Neural progenitor cell (in vitro differentiated cells): ENCODE data around the gene TEDC1. TPM values are rescaled to one million over a fixed set of nuclear protein-coding genes. Genes with fewer than 3 reads are reported as not detected.

Experiments
- DNase-seq: peaks from one replicate; pipeline ENCODE4 v3.0.0-alpha.2; 2016; ENCODE audit warnings: low spot score
- H2AFZ ChIP-seq: fragments of 200-600 bp; sonication (generic); replicated peaks from 2 replicates; pipeline ENCODE4 v1.6.1; 2016; ENCODE audit warnings: antibody characterized with exemption
- H3F3A ChIP-seq: fragments of 200-600 bp; sonication (generic); 2 replicates; pipeline ENCODE4 v1.6.1; 2016; ENCODE audit warnings: antibody characterized with exemption, low read depth
- H3K27ac ChIP-seq: fragments of 200-600 bp; sonication (generic); 2 replicates; pipeline ENCODE4 v1.5.1; 2016; ENCODE audit warnings: mild to moderate bottlenecking
- H3K27me3 ChIP-seq: fragments of 200-600 bp; sonication (generic); 2 replicates; pipeline ENCODE4 v1.6.1; 2016; ENCODE audit warnings: mild to moderate bottlenecking, moderate library complexity
- H3K36me3 ChIP-seq: fragments of 200-600 bp; sonication (generic); 2 replicates; pipeline ENCODE4 v1.5.1; 2016
- H3K4me1 ChIP-seq: fragments of 200-600 bp; sonication (generic); 2 replicates; pipeline ENCODE4 v1.6.1; 2016; ENCODE audit warnings: mixed run types
- H3K4me2 ChIP-seq: fragments of 200-600 bp; sonication (generic); 2 replicates; pipeline ENCODE4 v1.6.1; 2016
- H3K4me3 ChIP-seq: fragments of 200-600 bp; sonication (generic); 2 replicates; pipeline ENCODE4 v1.5.1; 2016
- H3K79me2 ChIP-seq: fragments of 200-600 bp; sonication (generic); 2 replicates; pipeline ENCODE4 v1.6.1; 2016; ENCODE audit warnings: low read depth
- H3K9ac ChIP-seq: fragments of 200-600 bp; sonication (generic); 2 replicates; pipeline ENCODE4 v1.6.1; 2016
- H3K9me3 ChIP-seq: fragments of 200-600 bp; sonication (generic); 2 replicates; pipeline ENCODE4 v1.5.1; 2016; ENCODE audit warnings: low read depth
- H4K20me1 ChIP-seq: fragments of 200-600 bp; sonication (generic); 2 replicates; pipeline ENCODE4 v1.6.1; 2016; ENCODE audit warnings: low read depth
- H3K27ac Mint-ChIP-seq: 3 replicates; pipeline ENCODE4 v1.8.0; 2021; ENCODE audit warnings: mixed read lengths
- H3K27me3 Mint-ChIP-seq: 2 replicates; pipeline ENCODE4 v1.8.0; 2022; ENCODE audit warnings: low read depth, mild to moderate bottlenecking, inconsistent platforms, moderate library complexity, mixed read lengths; ENCODE audit not compliant: insufficient read depth
- H3K36me3 Mint-ChIP-seq: 3 replicates; pipeline ENCODE4 v1.8.0; 2021; ENCODE audit warnings: mixed read lengths
- H3K4me1 Mint-ChIP-seq: 3 replicates; pipeline ENCODE4 v1.8.0; 2021; ENCODE audit warnings: mixed read lengths
- H3K4me3 Mint-ChIP-seq: 3 replicates; pipeline ENCODE4 v1.8.0; 2021; ENCODE audit warnings: mild to moderate bottlenecking, moderate library complexity, mixed read lengths
- H3K9me3 Mint-ChIP-seq: 3 replicates; pipeline ENCODE4 v1.8.0; 2020; ENCODE audit warnings: mixed read lengths
- EZH2 ChIP-seq: fragments of 200-600 bp; sonication (generic); IDR thresholded peaks from 2 replicates; pipeline ENCODE4 v1.6.1; 2017; ENCODE audit warnings: antibody characterized with exemption, mild to moderate bottlenecking, moderate library complexity
- EZH2phosphoT487 ChIP-seq: fragments of 200-600 bp; sonication (generic); IDR thresholded peaks from 2 replicates; pipeline ENCODE4 v1.6.1; 2017; ENCODE audit warnings: antibody characterized with exemption
- total RNA-seq: library from RNA; depleted of rRNA; stranded (reverse); fragments of >200 nt; gene quantifications from 2 replicates; pipeline ENCODE4 v1.2.3, GENCODE V29; 2015; ENCODE audit warnings: low replicate concordance
- TF ChIP-seq, protein P1 (sequence below): fragments of 200-600 bp; sonication (generic); IDR thresholded peaks from 2 replicates; pipeline ENCODE4 v1.5.1; 2017; ENCODE audit warnings: antibody characterized with exemption, mild to moderate bottlenecking

TEDC1 gene
- total RNA-seq, 1 donor from 2014 or later, result 3.6 TPM

- peaks cover 4% of the 10 kb centered on the region for H4K20me1 ChIP-seq
- H3K4me2 ChIP-seq, result no peak overlapping the region
- Mint-ChIP-seq H3K27me3 (peaks cover 4% of the 10 kb centered on the region), H3K27ac (no peak overlapping the region), H3K9me3 (no peaks in the 10 kb centered on the region), H3K4me1 (peaks cover 11% of the 10 kb centered on the region), H3K4me3 (no peak overlapping the region), H3K36me3 (no peaks in the 10 kb centered on the region)
- TF ChIP-seq EZH2 (no peak), EZH2phosphoT487 (no peak)
- TF ChIP-seq, protein P1, sequence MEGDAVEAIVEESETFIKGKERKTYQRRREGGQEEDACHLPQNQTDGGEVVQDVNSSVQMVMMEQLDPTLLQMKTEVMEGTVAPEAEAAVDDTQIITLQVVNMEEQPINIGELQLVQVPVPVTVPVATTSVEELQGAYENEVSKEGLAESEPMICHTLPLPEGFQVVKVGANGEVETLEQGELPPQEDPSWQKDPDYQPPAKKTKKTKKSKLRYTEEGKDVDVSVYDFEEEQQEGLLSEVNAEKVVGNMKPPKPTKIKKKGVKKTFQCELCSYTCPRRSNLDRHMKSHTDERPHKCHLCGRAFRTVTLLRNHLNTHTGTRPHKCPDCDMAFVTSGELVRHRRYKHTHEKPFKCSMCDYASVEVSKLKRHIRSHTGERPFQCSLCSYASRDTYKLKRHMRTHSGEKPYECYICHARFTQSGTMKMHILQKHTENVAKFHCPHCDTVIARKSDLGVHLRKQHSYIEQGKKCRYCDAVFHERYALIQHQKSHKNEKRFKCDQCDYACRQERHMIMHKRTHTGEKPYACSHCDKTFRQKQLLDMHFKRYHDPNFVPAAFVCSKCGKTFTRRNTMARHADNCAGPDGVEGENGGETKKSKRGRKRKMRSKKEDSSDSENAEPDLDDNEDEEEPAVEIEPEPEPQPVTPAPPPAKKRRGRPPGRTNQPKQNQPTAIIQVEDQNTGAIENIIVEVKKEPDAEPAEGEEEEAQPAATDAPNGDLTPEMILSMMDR, result no peak
- DNase-seq, result no peak
- no peaks in the 10 kb centered on the region for H3K79me2 ChIP-seq
- H3F3A ChIP-seq, result peaks cover 30% of the 10 kb centered on the region
- H3K27ac ChIP-seq, result no peak overlapping the region
- H3K9me3 ChIP-seq, result no peaks in the 10 kb centered on the region
- no peak overlapping the region for H3K4me3 ChIP-seq
- H3K4me1 ChIP-seq, result peaks cover 5% of the 10 kb centered on the region
- H3K9ac ChIP-seq, result no peak overlapping the region
- H3K27me3 ChIP-seq, result no peaks in the 10 kb centered on the region
- H3K36me3 ChIP-seq, result no peaks in the 10 kb centered on the region
- H2AFZ ChIP-seq, result no peak overlapping the region
These were observed 3.0 kb downstream of the TEDC1 start for GRCh38 chr14:105493921-105494605.

GRCh38 chr14:105494606-105494929 lies 3.5 kb downstream of the TEDC1 start:
- Mint-ChIP-seq H3K36me3 (no peaks in the 10 kb centered on the region), H3K4me1 (peaks cover 6% of the 10 kb centered on the region), H3K9me3 (no peaks in the 10 kb centered on the region), H3K27ac (no peak overlapping the region), H3K4me3 (no peak overlapping the region), H3K27me3 (peaks cover 4% of the 10 kb centered on the region)
- Histone ChIP-seq H3K36me3 (no peaks in the 10 kb centered on the region), H3K4me3 (no peak overlapping the region), H3F3A (peaks cover 27% of the 10 kb centered on the region), H4K20me1 (no peaks in the 10 kb centered on the region), H3K4me1 (no peaks in the 10 kb centered on the region), H3K27ac (no peak overlapping the region), H2AFZ (no peak overlapping the region), H3K9me3 (no peaks in the 10 kb centered on the region), H3K4me2 (no peak overlapping the region), H3K9ac (no peak overlapping the region), H3K79me2 (no peaks in the 10 kb centered on the region), H3K27me3 (no peaks in the 10 kb centered on the region)
- DNase-seq, result no peak
- TF ChIP-seq, protein P1, result no peak
- no peak for TF ChIP-seq EZH2
- TF ChIP-seq EZH2phosphoT487, result no peak

DNA sequence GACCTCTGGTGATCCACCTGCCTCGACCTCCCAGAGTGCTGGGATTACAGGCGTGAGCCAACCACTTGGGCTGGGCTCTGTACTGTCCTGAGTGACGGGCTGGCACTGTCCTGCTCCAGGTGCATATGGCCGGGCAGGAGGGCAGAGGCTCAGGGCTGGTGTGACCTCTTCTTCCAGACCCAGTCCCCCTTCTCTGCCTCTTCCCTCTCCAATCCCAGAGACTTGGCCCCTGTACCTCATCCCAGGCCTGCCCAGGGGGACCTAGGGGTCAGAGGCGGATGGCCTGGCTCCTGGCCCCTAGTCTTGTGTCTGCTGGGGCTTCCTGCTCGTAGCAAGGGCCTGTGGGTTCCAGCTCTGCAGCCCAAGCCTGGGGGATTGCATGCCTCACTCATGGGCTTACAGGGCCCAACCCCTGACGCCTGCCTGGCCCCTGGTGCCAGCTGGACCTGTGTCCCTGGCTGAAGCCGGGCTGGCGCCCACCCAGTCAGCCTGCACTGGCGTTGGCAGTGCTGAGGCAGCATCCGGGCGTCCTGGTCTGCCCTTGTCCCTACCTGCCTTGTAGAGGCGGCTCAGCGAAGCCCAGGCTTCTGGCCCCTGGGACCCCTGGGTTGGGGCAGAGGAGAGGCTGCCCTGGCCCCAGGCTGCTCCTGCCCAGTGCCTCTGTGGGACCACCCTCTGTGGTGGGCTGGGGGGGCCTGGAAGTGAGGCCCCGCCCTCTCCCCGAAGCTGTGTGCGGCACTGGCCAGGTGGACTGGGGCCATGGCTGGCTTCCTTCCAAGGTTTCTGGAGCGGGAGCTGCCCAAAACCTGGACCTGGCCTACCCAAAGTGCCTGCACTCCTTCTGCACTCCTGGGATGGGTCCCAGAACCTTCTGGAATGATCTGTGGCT lies 4.3 kb downstream of the TEDC1 start:
- Histone ChIP-seq H3K4me1 (no peaks in the 10 kb centered on the region), H3K9ac (no peak overlapping the region), H2AFZ (no peak overlapping the region), H3K79me2 (no peaks in the 10 kb centered on the region), H3K4me2 (no peak overlapping the region), H3K27me3 (no peaks in the 10 kb centered on the region), H4K20me1 (no peaks in the 10 kb centered on the region), H3F3A (peaks cover 20% of the 10 kb centered on the region), H3K36me3 (no peaks in the 10 kb centered on the region), H3K4me3 (no peak overlapping the region), H3K9me3 (no peaks in the 10 kb centered on the region), H3K27ac (no peak overlapping the region)
- no peaks in the 10 kb centered on the region for H3K9me3 Mint-ChIP-seq
- no peak for DNase-seq
- no peak for TF ChIP-seq EZH2phosphoT487
- H3K27ac Mint-ChIP-seq, result no peak overlapping the region
- no peaks in the 10 kb centered on the region for H3K36me3 Mint-ChIP-seq
- no peak overlapping the region for H3K4me3 Mint-ChIP-seq
- H3K27me3 Mint-ChIP-seq, result peaks cover 4% of the 10 kb centered on the region
- H3K4me1 Mint-ChIP-seq, result peaks cover 8% of the 10 kb centered on the region
